ENCODE measurements around the gene ABCG1.

ABCG1 gene

DNA sequence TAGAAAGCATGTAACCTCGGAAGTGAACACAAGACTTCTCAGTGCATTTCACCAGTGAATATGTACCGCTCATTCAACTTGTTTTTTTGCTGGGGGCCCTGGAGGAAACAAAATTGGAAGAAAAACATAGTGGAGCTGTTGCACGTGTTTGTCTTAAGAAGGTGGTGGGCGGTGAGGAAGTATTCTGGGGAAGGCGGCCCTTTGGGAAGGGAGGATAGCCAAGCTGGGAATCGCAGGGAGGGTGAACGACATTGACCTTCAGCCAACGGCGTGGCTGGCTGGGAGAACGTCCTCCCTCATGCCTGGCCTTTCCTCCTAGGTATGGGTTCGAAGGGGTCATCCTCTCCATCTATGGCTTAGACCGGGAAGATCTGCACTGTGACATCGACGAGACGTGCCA is 76.9 kb downstream of the ABCG1 start:
- no peak for DNase-seq

DNA sequence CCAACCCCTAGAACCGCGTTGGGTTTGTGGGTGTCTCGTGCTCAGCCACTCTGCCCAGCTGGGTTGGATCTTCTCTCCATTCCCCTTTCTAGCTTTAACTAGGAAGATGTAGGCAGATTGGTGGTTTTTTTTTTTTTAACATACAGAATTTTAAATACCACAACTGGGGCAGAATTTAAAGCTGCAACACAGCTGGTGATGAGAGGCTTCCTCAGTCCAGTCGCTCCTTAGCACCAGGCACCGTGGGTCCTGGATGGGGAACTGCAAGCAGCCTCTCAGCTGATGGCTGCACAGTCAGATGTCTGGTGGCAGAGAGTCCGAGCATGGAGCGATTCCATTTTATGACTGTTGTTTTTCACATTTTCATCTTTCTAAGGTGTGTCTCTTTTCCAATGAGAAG is 77.6 kb downstream of the ABCG1 start:
- no peak for DNase-seq

DNA sequence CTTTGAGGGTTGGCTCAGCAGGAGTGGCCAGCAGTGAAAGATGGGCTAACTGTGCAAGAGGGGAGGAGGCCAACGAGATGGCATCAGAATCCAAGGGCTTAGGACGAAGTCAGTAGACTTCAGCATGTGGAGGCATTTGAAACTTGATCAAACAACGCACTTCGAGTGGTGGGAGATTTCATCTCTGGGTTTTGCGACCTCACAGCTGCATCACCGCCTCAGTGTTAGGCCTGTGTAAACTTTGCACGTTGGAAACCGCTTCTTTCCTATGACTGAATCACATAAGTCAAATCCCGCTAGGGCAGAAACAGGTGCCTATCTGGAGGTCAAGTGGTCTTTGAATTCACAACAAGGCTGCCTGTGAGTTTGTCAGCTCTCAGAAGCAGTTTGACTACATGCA is 78.4 kb downstream of the ABCG1 start:
- DNase-seq = peak; percentile 15

DNA sequence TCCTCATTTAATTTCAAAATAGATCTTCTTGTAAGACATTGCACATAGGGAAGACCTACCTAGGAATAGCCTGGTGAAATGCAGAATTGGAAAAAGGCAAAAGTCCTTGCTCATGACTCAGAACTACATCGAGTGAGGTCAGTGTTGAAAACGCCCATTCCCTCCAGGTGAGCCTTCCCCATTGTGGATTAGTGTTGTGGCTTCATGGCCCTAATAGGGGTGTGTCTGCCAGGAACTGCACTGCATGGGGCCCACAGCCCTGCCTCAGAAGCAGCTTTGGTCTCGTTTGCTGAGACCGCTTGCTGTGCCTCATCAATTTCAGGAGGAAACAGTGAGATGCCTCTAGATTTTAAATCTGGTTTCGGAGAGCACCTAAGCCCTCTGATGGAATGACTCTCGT is 79.3 kb downstream of the ABCG1 start:
- no peak for DNase-seq

DNA sequence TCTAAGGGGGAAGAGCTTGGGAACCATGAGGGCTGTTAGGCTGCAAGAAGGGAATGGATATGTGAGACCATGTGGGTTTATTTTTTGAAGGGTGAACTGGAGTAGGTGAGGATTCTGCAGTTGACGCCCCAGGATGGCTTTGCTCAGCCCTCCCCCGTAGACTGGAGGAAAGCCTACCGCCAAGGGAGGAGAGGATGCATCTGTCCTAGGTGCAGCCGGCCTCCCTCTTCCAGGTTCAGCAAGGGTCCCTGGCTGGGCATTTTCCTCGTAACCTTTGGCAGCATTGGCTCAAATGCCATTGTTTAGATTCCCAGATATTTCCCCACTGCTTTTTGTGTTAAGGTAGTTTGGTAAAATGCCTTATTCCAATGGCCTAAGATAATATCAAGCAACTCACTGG is 79.7 kb downstream of the ABCG1 start:
- DNase-seq = no peak

DNA sequence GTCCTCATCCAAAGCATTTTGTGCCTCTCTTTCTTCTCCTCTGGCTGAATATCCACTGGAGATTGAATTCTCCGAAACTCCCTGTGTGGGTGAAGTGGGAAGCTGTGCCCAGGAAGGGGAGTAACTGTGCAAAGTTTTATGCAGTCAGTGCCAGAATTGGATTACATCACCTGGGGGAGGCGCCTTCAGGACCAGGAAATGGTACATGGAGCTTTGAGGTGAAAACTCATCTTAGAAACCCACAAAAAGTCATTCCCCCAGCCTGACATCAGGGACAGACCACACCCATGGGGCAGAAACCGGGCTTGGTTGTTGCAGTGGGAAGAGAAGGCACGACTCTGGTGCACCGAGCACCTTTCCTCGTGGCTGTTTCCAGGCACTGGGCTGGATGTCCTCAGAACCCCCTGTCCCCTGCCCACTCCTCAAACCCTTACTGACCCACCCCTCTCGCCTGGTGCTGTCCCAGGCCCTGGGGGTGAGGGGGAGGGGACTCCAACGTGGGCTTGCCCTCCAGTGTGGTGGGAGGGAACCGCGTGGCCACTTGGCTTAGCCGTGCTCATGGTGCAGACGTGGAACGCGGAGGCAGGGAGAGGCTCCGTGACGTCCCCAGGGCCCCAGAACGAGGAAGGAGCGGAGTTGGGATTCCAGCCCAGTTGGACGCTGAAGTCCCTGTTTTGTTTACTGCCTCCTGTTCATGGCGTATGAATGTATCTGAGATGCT is 80.5 kb downstream of the ABCG1 start:
- DNase-seq = no peak

DNA sequence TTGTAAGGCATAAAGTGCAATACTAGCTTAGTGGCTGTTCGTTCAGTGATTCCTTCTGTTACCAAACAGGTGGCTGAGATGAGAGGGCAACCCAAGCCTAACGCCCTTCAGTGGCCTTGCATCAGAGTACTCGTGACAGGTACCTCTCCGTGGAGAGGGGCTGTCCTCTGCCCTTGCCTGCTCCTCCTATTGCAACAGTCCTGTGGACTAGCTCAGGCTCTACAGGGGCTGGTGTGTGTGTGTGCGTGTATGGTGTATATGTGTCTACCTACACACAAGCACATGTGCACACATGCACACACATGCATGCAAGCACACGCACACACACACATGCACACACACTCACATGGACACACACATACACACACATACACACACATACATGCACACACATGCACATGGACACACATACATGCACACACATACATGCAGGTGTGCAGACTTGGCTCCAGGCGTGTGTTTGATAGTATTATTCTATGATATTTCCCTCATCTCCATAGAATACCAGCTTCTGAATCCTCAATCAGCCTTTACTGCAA is 81.2 kb downstream of the ABCG1 start:
- no peak for DNase-seq

DNA sequence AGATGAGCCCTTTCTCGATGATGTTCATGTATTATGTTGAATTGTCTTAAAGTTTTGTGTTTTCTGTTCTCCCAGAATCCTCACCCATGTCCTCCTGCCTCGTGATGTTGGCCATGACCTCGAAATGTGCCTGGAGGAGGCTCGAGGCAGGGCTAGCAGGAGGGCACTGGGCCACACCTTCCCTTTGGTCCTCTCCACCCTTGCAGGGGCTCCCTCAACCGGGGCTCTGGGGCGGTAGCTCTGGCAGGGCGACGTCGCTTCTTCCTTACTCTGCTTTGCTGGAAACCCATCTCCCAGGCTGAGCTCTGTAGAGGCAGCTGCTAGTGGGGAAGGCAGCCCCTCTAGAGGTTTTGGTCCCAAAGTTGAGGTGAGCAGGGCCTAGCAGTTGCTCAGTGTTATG is 82.0 kb downstream of the ABCG1 start:
- no peak for DNase-seq

DNA sequence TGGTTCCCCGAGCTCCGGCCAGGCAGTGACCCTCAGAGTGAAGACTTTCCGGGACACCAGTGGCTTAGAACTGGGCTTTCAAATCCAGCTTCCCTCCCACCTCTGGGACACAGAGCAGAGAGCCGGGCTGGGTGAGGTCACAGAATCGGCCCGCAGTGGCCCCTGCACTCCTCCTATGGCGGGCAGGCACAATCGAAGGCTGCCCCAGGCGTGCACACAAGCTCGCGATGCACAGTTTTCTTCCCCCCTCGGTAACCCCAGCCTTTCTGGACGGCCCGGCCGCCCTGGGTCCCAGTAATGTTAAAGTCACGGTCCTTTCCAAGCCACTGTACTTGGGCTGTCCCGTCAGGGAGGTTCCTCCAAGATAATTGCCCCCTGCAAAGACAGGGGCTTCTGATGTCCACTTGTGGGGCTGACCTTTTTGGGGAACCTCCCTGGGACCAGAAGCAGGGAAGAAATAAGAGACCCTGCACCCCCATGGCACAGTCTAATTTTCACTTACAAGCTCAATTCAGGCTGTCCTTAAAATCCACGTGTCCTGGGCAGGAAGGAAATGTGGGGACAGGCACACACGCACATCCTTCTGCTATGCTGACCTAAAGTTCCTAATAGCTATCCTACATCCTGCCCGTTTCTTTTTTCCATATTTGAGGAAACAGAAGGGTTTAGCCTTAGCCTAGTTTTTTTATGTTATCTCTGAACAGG is 82.6 kb downstream of the ABCG1 start:
- no peak for DNase-seq

DNA sequence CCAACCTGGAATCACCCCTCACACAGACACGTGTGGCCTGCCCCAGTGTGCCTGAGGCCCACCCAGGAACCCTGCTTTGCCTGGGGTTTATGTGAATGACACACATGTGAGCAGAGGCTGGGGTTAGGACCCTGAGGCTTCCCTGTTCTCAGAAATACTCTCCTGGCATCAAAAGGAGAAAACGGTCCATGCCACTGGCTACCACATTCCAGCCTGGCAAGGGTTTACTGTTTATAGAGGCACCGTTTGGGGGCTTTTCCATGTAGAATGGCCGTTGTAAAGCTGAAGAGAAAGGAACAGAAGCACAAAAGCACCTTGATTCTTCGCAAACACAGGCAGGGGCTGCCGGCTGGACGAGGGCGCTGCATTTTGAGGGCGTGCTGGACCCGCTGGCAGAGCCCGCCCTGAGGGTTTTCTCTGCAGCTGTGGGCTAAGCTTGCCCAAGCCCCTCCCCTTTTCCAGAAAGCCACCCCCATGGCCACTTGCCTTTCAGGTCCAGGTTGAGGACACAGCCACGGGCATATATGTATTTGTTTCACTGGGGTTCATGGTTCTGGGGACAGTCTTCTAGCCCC is 83.2 kb downstream of the ABCG1 start:
- DNase-seq = no peak

DNA sequence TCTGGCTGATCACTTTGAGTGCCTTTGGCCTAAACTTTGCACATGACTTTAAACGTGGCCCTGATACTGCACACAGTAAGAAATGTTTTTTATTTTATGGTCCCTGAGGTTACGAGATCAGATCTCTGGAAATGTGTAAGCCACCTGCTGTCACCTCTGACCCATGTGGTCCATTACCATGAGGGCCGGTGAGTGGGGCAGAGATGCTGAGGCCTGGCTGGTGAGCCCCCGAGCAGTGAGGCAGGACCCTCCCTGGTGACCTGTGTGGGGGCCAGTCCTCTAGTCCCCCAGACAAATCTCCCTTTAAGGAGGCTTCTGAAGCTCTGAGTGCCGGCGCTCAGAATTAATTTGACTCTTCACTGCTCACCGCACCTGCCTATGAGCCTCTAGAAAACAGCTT is 83.9 kb downstream of the ABCG1 start:
- DNase-seq = no peak

DNA sequence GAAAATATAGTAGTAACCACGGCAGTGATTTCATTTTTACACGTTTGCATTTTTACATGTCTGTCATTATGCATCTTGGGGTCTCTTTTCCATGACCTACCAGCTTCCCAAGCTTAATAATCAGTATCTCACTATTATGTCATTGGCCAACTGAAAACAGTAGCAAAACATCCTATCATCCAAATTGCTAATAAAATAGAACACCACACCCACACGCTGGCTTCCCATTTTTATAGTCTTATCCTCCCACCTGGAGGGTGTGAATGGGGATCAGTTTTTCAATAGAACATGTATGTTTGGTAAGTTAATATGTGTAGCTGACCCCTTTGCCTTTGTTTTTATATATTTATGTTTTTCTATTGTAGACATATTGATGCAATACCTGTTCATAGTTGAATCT is 84.5 kb downstream of the ABCG1 start:
- DNase-seq = no peak

DNA sequence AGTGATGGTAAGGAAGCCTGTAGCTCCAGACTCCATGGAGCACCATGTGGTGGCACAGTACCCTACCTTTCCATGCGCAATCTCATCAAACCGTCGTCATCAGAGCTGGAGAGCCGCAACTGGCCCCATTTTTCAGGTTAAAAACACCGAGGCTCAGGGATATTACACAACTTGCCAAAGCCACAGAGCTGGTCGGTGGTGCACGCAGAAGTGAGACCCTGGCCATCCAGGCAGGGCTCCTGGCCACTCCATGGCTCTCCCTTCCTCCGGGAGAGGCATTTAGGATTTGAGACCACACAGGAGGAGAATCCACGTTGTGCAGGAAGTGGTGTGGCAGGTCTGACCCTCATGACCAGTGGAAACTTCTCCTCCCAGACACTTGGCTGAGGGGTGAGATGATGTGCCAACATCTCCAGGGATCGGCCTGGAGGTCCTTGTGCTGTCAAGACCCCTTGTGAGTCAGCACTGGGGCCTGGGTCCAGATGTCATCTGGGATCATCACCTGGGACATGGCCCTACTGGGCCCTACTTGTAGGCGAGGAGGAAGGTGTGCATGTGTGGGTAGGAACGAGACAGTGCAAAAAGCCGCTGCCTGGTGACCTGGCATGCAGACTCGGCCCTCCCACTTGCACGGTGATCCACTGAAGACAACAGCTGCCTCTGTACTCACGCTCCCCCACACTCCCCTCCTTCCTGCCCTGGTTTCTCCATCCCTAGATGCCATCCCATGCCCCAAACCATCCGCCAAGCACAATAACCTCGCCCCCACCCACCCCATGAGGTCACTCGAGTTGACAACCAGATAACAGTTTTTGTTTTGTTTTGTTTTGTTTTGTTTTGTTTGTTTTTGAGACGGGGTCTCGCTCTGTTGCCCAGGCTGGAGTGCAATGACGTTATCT is 85.9 kb downstream of the ABCG1 start:
- no peak for DNase-seq

DNA sequence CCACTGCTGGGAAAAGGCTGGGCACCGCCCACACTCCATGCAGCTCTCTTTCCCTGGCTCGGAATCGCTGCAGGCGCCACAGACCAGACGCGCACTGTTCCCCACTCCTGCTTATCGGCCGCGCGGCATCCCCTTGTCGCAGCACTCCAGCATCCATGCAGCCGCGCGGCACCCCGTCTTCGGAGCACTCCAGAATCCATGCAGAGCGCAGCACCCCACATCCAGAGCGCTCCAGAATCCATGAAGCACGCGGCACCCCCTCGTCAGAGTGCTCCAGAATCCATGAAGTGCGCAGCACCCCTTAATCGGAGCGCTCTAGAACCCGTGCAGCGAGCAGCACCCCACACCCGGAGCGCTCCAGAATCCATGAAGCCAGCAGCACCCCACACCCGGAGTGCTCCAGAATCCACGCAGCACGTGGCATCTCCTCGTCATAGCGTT is 86.8 kb downstream of the ABCG1 start:
- DNase-seq = no peak

DNA sequence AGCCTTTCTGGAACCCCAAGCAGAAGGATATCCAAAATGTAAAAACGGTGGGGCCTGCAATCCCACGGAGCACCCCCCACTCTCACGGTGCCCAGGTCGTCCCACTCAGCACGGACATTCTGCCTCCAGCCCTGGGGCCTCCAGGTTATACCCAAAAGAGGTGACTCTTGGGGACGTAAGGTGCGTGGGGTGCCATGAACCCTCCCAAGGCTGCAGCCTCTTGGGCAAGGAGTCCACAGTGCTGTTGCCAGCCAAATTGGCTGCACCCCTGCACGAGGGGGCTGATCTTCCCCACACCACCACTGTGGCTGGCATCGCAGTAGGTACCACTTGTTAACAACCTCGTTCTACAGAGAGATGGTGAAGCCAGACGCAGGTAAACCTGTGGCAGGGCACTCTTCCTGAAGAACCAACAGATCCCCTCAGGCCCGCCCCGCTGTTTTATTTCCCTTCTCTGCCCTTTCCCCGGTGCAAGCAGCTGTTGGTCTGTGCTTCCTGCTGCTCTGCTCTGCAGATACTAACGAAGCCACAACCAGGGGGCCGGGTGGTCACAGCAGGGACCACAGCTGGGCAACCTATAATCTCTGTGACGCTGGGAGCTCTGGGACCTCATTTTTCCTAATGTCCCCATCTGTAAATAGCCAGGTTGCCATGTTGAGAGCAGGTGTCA is 87.6 kb downstream of the ABCG1 start:
- no peak for DNase-seq

DNA sequence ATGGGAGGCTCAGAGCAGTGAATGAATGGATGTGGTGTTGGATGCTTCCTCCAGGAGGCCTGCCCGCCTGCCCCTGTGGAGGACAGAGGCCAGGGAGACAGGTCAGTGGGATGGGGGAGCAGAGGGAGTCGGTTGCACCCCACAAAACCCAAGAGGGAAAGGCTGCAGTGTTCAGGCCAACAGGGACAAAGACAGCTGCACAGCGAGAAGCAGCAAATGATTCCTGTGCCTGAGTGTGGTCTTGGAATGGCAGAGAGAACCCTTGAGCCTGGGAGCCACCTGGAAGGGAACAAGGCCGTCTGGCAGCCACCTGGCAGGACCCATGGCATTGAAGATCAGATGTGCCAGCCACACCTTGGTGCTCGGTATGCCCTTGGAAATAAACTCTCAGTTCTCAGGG is 88.2 kb downstream of the ABCG1 start:
- DNase-seq = no peak

DNA sequence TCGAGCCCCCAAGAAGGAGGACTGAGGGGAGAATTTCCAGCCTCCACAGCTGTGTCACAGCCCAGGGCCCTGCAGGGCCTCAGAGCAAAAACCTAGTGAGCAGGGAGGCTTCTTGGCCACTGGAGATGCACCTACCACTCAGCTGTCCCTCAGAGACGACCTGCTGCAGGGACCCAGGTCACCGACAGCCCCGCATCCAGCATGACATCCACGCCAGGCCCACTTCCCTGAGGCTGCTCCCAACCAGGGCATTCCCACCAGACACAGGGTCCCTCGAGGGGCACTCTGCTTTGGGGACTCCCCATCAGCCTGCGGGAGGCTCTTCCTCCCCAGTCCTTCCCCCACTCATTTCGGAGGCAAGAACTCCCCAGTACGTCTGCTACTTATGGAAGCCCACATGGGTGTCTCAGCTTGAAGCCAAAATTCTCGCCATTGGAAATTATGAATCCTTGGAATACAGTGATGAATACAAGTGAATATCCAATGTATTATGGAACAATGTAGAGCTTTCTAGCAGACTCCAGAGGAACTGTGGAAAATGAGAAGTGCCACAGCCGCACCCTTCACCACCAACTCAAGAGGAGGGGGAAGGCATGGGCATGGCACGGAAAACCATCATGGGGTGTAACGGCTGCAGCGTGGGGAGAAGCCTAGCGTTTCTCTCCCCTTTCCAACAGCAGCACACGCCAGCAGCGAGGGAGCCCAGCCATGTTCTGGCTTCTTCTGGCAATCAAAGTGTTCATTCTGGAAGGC is 89.4 kb downstream of the ABCG1 start:
- no peak for DNase-seq

DNA sequence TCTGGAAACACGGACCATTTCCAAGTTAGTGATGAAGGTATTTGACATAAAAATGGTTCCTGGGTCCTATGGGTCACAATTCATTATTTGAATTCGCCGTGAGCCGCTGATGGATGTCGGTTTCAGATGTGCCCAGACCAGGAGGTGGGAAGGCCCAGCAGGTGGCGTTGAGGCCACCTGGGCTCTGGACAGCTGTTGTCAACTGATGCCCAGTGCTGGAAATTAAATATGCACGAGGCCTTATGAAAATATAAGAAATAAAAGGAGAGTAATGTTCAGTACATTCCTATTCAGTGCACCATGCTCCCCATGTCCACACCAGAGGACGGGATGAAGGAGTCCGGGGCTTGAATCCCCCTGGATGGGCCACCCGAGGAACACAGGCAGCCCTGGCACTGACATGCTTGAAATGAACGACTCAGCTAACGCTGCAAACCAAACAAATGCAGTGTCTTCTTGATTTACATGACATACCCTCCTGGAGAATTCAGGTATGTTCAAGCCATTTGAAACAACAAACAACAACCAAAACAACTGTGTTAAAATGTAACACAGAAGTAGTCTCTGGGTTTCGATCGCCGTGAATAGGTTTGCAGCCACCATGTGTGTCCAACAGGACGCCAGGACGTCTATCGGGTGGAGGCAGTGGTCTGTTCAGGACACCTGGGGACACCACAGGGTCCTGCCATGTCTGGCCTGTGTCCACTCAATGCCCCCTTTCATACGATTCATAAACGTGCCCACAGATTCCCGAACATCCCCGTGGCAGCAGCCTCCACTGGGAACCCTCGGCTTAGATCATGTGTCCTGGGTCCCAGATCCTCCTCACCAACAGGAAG is 90.2 kb downstream of the ABCG1 start:
- DNase-seq = peak; percentile 59

DNA sequence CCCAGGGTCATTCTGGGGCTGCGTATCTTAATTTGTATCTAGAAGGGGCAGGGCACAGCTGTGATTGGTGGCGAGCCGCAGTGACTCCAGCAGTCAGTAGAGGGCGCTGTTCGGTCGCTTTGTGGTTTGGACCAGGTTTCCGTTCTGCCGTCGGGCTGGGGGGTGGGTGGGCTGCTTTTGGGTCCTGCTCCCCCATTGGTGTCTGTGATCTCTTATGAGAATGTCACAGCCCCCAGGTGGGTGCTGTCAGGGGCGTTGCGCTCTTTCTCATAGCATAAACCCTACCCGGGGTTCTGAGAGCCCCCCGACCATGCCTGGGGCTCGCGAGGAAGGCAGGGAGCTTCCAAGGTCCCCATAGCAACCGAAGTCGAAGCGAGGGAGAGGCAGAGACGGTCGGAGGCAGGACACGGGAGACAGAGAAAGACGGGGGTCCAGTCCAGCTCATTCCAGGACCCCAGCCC is 90.8 kb downstream of the ABCG1 start:
- peak; percentile 79 for DNase-seq

DNA sequence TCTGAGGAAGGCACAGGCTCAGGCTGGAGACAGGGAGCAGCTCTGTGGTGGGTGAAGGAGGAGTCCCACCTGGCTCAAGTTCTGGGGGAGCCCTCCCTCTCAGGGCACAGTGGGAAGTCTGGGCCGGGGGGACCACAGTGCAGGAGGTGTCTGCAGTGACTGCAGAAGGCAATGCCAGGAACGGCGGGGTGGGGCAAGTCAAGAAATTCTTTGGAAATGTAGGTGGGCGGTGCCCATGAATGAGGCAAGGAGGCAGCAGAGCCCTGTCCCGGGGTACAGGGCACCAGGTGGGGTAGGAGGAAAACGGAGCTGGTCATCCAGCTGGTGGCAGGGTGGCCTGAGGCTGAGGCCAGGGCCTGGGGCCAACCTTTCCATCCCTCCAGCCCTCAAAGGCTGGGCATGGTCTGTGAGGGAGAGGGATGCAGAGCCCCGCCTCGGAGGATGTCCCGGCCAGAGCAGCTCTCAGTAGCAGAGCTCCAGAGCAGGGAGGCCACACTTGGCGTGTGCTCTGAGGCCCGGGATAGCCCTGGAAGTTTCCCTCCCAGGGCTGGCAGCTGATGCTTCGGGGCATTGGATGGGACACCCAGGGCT is 91.6 kb downstream of the ABCG1 start:
- DNase-seq = peak; percentile 23
